ENCODE measurements around the gene ENTHD1. TPM values are rescaled to one million over a fixed set of nuclear protein-coding genes. Genes with fewer than 3 reads are reported as not detected.

ENTHD1 gene, protein sequence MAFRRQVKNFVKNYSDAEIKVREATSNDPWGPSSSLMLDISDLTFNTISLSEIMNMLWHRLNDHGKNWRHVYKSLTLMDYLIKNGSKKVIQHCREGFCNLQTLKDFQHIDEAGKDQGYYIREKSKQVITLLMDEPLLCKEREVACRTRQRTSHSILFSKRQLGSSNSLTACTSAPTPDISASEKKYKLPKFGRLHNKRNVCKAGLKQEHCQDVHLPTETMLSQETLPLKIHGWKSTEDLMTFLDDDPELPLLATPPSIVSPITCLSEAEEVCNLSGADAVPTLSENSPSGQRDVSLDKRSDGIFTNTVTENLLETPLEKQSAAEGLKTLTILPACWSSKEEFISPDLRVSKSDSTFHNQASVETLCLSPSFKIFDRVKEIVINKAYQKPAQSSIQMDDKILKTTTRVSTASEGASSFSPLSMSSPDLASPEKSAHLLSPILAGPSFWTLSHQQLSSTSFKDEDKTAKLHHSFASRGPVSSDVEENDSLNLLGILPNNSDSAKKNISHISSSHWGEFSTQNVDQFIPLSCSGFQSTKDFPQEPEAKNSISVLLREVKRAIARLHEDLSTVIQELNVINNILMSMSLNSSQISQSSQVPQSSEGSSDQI
- total RNA-seq (2021), result not detected in 2 replicates
- long read RNA-seq, result 0 reads

DNA sequence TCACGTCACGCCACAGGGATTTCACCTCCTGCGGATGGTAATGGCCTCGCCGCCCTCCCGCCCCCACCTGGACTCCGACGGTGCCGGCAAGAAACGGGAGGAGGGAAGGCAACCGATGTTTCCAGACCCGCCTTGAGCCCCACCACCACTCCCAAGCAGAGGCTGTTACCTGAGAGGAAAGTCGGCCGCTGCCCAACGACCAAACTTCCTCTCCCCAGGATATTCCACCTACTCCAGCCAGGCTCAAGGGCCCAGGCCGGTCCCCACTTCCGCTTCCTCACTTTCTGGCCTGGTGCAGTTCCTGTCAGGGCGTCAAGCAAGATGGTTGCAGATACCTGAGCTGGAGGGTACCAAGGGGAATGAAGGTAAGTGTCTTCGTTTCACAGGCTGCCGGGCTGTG lies at the start of gene ENTHD1:
ENTHD1 (minus strand) TSS at position 235 of the 400 bp plus-strand sequence. CDS start 6,012 bp downstream, outside the sequence.
- no peak within 1 kb of the TSS for H3K9ac ChIP-seq (ENCODE audit: extremely low read depth, insufficient read length, low read length)
- no peak within 1 kb of the TSS for H2BK120ac ChIP-seq (ENCODE audit: low read depth, low read length, poor library complexity, severe bottlenecking)
- no peak within 1 kb of the TSS for H2AK5ac ChIP-seq (ENCODE audit: insufficient read length, low read length)
- H3K36me3 Mint-ChIP-seq (ENCODE audit: insufficient read depth in 1 of 3, low read depth in 3 of 3), result no peaks in the 10 kb centered on the region
- H3K9me3 ChIP-seq (ENCODE audit: control insufficient read depth, low read depth, low read length), result no peaks in the 10 kb centered on the region
- no peak within 1 kb of the TSS for H3K14ac ChIP-seq (ENCODE audit: insufficient read depth, low read length)
- H3K79me1 ChIP-seq (ENCODE audit: insufficient read depth, low read depth, low read length, poor library complexity, severe bottlenecking), result no peaks in the 10 kb centered on the region
- no peak within 1 kb of the TSS for H3K4ac ChIP-seq (ENCODE audit: low read depth, low read length)
- no peak within 1 kb of the TSS for H2BK20ac ChIP-seq (ENCODE audit: low read depth, low read length, poor library complexity, severe bottlenecking)
- no peak within 1 kb of the TSS for H4K91ac ChIP-seq (ENCODE audit: insufficient read length, low read depth, low read length)
- H4K20me1 ChIP-seq (ENCODE audit: control insufficient read depth, insufficient read depth, insufficient read length), result no peaks in the 10 kb centered on the region
- no peaks in the 10 kb centered on the region; a peak in 1 of 5 replicates for H3K9me3 Mint-ChIP-seq
- H3K56ac ChIP-seq (ENCODE audit: insufficient read length, low read depth, low read length), result no peak within 1 kb of the TSS
- no peak within 1 kb of the TSS for H3T11ph ChIP-seq (ENCODE audit: low read length)
- H3K4me2 ChIP-seq (ENCODE audit: insufficient read depth, insufficient read length, low read length), result no peak within 1 kb of the TSS
- H3K4me3 Mint-ChIP-seq, result no peak within 1 kb of the TSS
- DNase-seq, result peak; percentile 38
- peaks cover 4 to 5% of the 10 kb centered on the region in 2 experiments; a peak in 3 of 4 replicates for H3K4me1 Mint-ChIP-seq
- no peak within 1 kb of the TSS for H2BK15ac ChIP-seq (ENCODE audit: low read depth, low read length)
- no peaks in the 10 kb centered on the region for H3K27me3 ChIP-seq (ENCODE audit: insufficient read depth, low read length)
- H4K5ac ChIP-seq (ENCODE audit: insufficient read length, low read depth, low read length), result no peak within 1 kb of the TSS
- no peak within 1 kb of the TSS for H3K27ac Mint-ChIP-seq
- H3K23me2 ChIP-seq (ENCODE audit: insufficient read length, low read depth, low read length, poor library complexity, severe bottlenecking), result no peaks in the 10 kb centered on the region
- peak within 1 kb of the TSS; percentile 30 for H3K18ac ChIP-seq (ENCODE audit: insufficient read length, low read depth, low read length)
- H3K23ac ChIP-seq (ENCODE audit: insufficient read length, low read depth, low read length), result no peak within 1 kb of the TSS
- no peak within 1 kb of the TSS for H2BK12ac ChIP-seq (ENCODE audit: insufficient read length, low read depth, low read length)
- H3K4me1 ChIP-seq (ENCODE audit: insufficient read depth, low read length), result no peaks in the 10 kb centered on the region; the same call in 1 of the 2 replicates
- TF ChIP-seq, protein P1, sequence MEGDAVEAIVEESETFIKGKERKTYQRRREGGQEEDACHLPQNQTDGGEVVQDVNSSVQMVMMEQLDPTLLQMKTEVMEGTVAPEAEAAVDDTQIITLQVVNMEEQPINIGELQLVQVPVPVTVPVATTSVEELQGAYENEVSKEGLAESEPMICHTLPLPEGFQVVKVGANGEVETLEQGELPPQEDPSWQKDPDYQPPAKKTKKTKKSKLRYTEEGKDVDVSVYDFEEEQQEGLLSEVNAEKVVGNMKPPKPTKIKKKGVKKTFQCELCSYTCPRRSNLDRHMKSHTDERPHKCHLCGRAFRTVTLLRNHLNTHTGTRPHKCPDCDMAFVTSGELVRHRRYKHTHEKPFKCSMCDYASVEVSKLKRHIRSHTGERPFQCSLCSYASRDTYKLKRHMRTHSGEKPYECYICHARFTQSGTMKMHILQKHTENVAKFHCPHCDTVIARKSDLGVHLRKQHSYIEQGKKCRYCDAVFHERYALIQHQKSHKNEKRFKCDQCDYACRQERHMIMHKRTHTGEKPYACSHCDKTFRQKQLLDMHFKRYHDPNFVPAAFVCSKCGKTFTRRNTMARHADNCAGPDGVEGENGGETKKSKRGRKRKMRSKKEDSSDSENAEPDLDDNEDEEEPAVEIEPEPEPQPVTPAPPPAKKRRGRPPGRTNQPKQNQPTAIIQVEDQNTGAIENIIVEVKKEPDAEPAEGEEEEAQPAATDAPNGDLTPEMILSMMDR (conservative IDR thresholded peaks at IDR 0.05), result no peak
- no peaks in the 10 kb centered on the region for H3K79me2 ChIP-seq (ENCODE audit: insufficient read depth, low read length)
- no peak within 1 kb of the TSS for H3K27ac ChIP-seq (ENCODE audit: insufficient read length, low read depth, low read length)
- H4K8ac ChIP-seq (replicated peaks; ENCODE audit: insufficient read length, low read depth, low read length), result no peak within 1 kb of the TSS
- H2AFZ ChIP-seq (ENCODE audit: low read length), result no peak within 1 kb of the TSS
- H3K27me3 Mint-ChIP-seq (ENCODE audit: low read depth), result peaks cover 2% of the 10 kb centered on the region; the same call in 1 of the 2 replicates
- H2BK5ac ChIP-seq (ENCODE audit: insufficient read length, low read length), result no peak within 1 kb of the TSS
- WGBS (ENCODE audit: extremely low coverage, insufficient read length, low lambda C conversion rate), result no CpG with 5 or more reads among the region's 20 CpGs
